Peyer's patch (tissue), 4 donors: ENCODE measurements around the gene XKR8. TPM values are rescaled to one million over a fixed set of nuclear protein-coding genes. Genes with fewer than 3 reads are reported as not detected.
A peak's percentile ranks its signal among the peaks of the same experiment; 100 is the strongest.

Experiments
- DNase-seq, 3 donors: peaks; one replicate each; pipeline ENCODE4 v3.0.0-alpha.2; 2017 to 2019
- H3K27ac ChIP-seq, 4 donors: fragments of 200-600 bp; sonication (generic); one replicate each; pipeline ENCODE4 v1.5.1; 2016 to 2019
- H3K27me3 ChIP-seq, 2 donors: fragments of 200-600 bp; sonication (generic); one replicate each; pipeline ENCODE4 v1.5.1; 2019
- H3K36me3 ChIP-seq, 3 donors: fragments of 200-600 bp; sonication (generic); one replicate each; pipeline ENCODE4 v1.5.1; 2016 to 2019
- H3K4me1 ChIP-seq, 4 donors: fragments of 200-600 bp; sonication (generic); one replicate each; pipeline ENCODE4 v1.5.1; 2016 to 2019
- H3K4me3 ChIP-seq, 4 donors: fragments of 200-600 bp; sonication (generic); 1 replicate in 3 of 4; 2 replicates in 1 of 4; pipeline ENCODE4 v1.5.1; 2016 to 2019; ENCODE audit warnings: mild to moderate bottlenecking in 1 of 4
- H3K9me3 ChIP-seq, 4 donors: fragments of 200-600 bp; sonication (generic); one replicate each; pipeline ENCODE4 v1.5.1; 2016 to 2019; ENCODE audit warnings: mild to moderate bottlenecking in 1 of 4
- CTCF ChIP-seq, 6 experiments: fragments of 450-650 bp in 4 of 6; fragments of 200-600 bp in 2 of 6; sonication (generic) in 1 of 6; IDR thresholded peaks; one replicate each; pipeline ENCODE4 v1.5.1; 2017 to 2019; ENCODE audit warnings: antibody characterized with exemption in 6 of 6, mild to moderate bottlenecking in 3 of 6, moderate library complexity in 1 of 6
- POLR2A ChIP-seq, 2 donors: fragments of 450-650 bp; IDR thresholded peaks; one replicate each; pipeline ENCODE4 v1.5.1; 2017; ENCODE audit warnings: antibody characterized with exemption in 2 of 2, mild to moderate bottlenecking in 2 of 2, moderate library complexity in 2 of 2
- total RNA-seq, 4 donors: library from RNA; depleted of rRNA; stranded (reverse); fragments of >200 nt; gene quantifications; one replicate each; pipeline ENCODE4 v1.1.0, GENCODE V29; 2016

The XKR8 gene
- total RNA-seq, 4 donors from 2014 or later, result 5.8 to 13.9 (median 11.8) TPM

- TF ChIP-seq POLR2A (IDR thresholded peaks at IDR 0.05) (no peak), CTCF (IDR thresholded peaks at IDR 0.05) (peak; percentile 16 to 80 (median 63))
- H3K9me3 ChIP-seq, result no peaks in the 10 kb centered on the region
- H3K27ac ChIP-seq, result no peak overlapping the region
- H3K27me3 ChIP-seq, result no peaks in the 10 kb centered on the region
- peaks cover 0 to 27% (median 0%) of the 10 kb centered on the region in 3 donors for H3K36me3 ChIP-seq
- H3K4me3 ChIP-seq, result no peak overlapping the region
- H3K4me1 ChIP-seq, result no peaks in the 10 kb centered on the region
- no peak for DNase-seq
These were observed 19.5 kb downstream of the XKR8 start for GRCh38 chr1:27979151-27979858.

DNA sequence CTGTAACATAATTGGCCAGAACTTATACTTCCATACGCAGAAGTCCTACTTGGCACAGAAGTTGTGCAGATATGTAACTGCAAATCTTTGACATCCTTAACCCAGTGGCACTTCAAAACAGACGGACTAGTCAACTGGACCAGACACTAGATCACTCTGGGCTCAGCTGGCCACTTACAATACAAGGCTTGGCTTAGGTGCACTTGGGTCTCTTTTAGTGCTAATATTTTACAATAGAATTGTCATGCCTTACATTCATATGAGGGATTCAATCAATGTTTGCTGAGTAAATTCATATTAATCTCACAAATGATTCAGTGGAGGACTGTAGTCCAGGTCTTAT lies 20.1 kb downstream of the XKR8 start:
- peaks cover 0 to 27% (median 0%) of the 10 kb centered on the region in 3 donors for H3K36me3 ChIP-seq
- no peak for DNase-seq
- TF ChIP-seq POLR2A (IDR thresholded peaks at IDR 0.05), result no peak
- TF ChIP-seq CTCF (IDR thresholded peaks at IDR 0.05), result no peak
- H3K27ac ChIP-seq, result no peak overlapping the region
- H3K4me3 ChIP-seq, result no peak overlapping the region
- no peaks in the 10 kb centered on the region for H3K9me3 ChIP-seq
- H3K4me1 ChIP-seq, result no peaks in the 10 kb centered on the region
- H3K27me3 ChIP-seq, result no peaks in the 10 kb centered on the region

GRCh38 chr1:27980216-27980845 lies 20.6 kb downstream of the XKR8 start:
- H3K27ac ChIP-seq, result no peak overlapping the region
- no peak for DNase-seq

DNA sequence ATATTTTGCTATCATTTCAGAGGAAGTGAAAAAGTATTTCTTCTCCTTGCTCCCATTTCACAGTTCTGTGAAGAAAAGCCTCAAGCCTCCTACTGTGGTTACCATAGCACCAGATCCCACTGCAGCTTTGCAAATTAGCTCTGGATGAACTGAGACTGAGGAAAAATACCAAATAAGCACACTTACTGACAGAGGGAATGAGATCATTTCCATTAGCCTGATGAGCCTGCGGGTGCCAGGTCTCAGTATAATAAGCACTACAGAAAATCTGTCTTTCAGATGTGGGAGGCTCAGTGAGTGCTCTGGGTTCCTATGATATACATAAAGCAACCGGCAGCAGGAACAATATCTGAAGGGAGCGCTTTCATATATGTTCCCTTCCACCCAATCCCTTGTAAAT lies 21.4 kb downstream of the XKR8 start:
- Histone ChIP-seq H3K9me3 (no peaks in the 10 kb centered on the region), H3K27ac (no peak overlapping the region), H3K4me1 (no peaks in the 10 kb centered on the region), H3K27me3 (no peaks in the 10 kb centered on the region), H3K4me3 (no peak overlapping the region), H3K36me3 (peaks cover 0 to 29% (median 0%) of the 10 kb centered on the region in 3 donors)
- no peak for DNase-seq
- TF ChIP-seq POLR2A (IDR thresholded peaks at IDR 0.05), result no peak
- TF ChIP-seq CTCF (IDR thresholded peaks at IDR 0.05), result no peak

More at GRCh38 chr1:27980216-27980845, 20.6 kb downstream of the XKR8 start:
- Histone ChIP-seq H3K4me3 (no peak overlapping the region), H3K4me1 (no peaks in the 10 kb centered on the region), H3K27me3 (no peaks in the 10 kb centered on the region), H3K9me3 (no peaks in the 10 kb centered on the region), H3K36me3 (peaks cover 0 to 31% (median 0%) of the 10 kb centered on the region in 3 donors)
- TF ChIP-seq CTCF (IDR thresholded peaks at IDR 0.05) (no peak), POLR2A (IDR thresholded peaks at IDR 0.05) (no peak)

DNA sequence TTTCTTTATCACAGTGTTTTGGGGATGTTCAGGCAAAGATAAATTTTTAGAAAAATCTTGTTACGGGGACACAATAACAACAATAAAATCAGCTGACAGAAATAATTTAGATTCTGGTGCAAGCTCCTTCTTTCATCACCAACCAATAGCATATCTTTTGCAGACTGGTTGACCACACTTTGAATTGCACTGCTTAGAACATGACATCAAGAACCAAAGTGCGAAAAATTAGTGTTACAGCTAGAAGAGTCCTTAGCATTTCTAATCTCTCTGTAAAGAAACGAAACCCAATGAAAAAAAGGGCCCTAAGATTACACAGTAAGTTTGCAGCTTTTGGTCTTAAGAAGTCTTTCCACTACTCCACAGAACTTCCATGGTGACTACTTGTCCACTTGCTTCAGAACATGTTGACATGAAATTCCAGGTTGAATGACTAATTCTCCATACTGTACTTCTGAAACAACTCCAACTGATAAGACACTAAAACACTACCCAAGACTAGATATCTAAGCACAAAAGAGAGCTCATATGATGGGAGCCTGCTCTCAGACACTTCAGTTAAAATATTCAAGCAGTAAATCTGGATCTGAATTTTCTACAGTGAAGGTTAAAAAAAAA lies 31.3 kb downstream of the XKR8 start:
- H3K27ac ChIP-seq, result no peak overlapping the region
- peaks cover 0 to 85% (median 0%) of the 10 kb centered on the region in 3 donors for H3K36me3 ChIP-seq
- no peaks in the 10 kb centered on the region for H3K4me1 ChIP-seq
- no peaks in the 10 kb centered on the region for H3K27me3 ChIP-seq
- DNase-seq, result no peak
- no peaks in the 10 kb centered on the region for H3K9me3 ChIP-seq
- TF ChIP-seq CTCF (IDR thresholded peaks at IDR 0.05) (no peak), POLR2A (IDR thresholded peaks at IDR 0.05) (no peak)
- H3K4me3 ChIP-seq, result no peak overlapping the region
